Ishikawa (cell line): Measurements from ENCODE around the gene HSPBAP1.

ENCODE experiments used
- CEBPB ChIP-seq: IDR thresholded peaks from 2 replicates; pipeline ENCODE4 v1.6.1; 2012
- EGR1 ChIP-seq: IDR thresholded peaks from 2 replicates; pipeline ENCODE4 v1.6.1; 2012
- EP300 ChIP-seq: IDR thresholded peaks from 2 replicates; pipeline ENCODE4 v1.6.1; 2012; ENCODE audit warnings: borderline replicate concordance
- FOXM1 ChIP-seq: IDR thresholded peaks from 2 replicates; pipeline ENCODE4 v1.6.1; 2012; ENCODE audit warnings: low read depth, borderline replicate concordance
- MAX ChIP-seq: IDR thresholded peaks from 2 replicates; pipeline ENCODE4 v1.6.1; 2012
- NFIC ChIP-seq: IDR thresholded peaks from 2 replicates; pipeline ENCODE4 v1.6.1; 2012
- RAD21 ChIP-seq: IDR thresholded peaks from 2 replicates; pipeline ENCODE4 v1.6.1; 2012; ENCODE audit warnings: low read depth
- REST ChIP-seq: IDR thresholded peaks from 2 replicates; pipeline ENCODE4 v1.6.1; 2012; ENCODE audit warnings: low read depth, mild to moderate bottlenecking
- TAF1 ChIP-seq: IDR thresholded peaks from 2 replicates; pipeline ENCODE4 v1.6.1; 2012; ENCODE audit warnings: low read depth, mild to moderate bottlenecking
- TCF12 ChIP-seq: IDR thresholded peaks from 2 replicates; pipeline ENCODE4 v1.6.1; 2012; ENCODE audit warnings: low read depth
- TEAD4 ChIP-seq: IDR thresholded peaks from 2 replicates; pipeline ENCODE4 v1.6.1; 2012
- USF1 ChIP-seq: IDR thresholded peaks from 2 replicates; pipeline ENCODE4 v1.6.1; 2012
- YY1 ChIP-seq: IDR thresholded peaks from 2 replicates; pipeline ENCODE4 v1.6.1; 2012; ENCODE audit warnings: low read depth
- ZBTB7A ChIP-seq: IDR thresholded peaks from 2 replicates; pipeline ENCODE4 v1.6.1; 2012; ENCODE audit warnings: low read depth

- TF ChIP-seq TEAD4 (no peak), YY1 (no peak), EP300 (no peak), CEBPB (no peak), NFIC (no peak), REST (no peak), RAD21 (no peak), TCF12 (no peak), TAF1 (no peak), MAX (no peak), FOXM1 (no peak), USF1 (no peak), EGR1 (no peak), ZBTB7A (no peak)
Observed at GRCh38 chr3:122784436-122784835, 9.2 kb downstream of the HSPBAP1 start.
